KOPT-K1 (cell line): ENCODE measurements around the gene NXNL2.

Experiments used
- H3K27ac ChIP-seq: fragments of 200-600 bp; sonication (generic); 2 replicates; pipeline ENCODE4 v1.5.1; 2016; ENCODE audit warnings: antibody characterized with exemption, mild to moderate bottlenecking, low read depth, low read length; ENCODE audit not compliant: poor library complexity, severe bottlenecking
- H3K36me3 ChIP-seq: fragments of 200-600 bp; sonication (generic); 2 replicates; pipeline ENCODE4 v1.5.1; 2017; ENCODE audit warnings: antibody characterized with exemption, mild to moderate bottlenecking, low read length, moderate library complexity; ENCODE audit not compliant: insufficient read depth
- H3K9me3 ChIP-seq: fragments of 200-600 bp; sonication (generic); 2 replicates; pipeline ENCODE4 v1.5.1; 2017; ENCODE audit warnings: antibody characterized with exemption, low read length, mild to moderate bottlenecking; ENCODE audit not compliant: insufficient read depth, poor library complexity, severe bottlenecking

NXNL2 gene

GRCh38 chr9:88540251-88540763 is 5.3 kb downstream of the NXNL2 start:
- H3K27ac ChIP-seq: no peak overlapping the region
- no peaks in the 10 kb centered on the region for H3K9me3 ChIP-seq
- no peaks in the 10 kb centered on the region for H3K36me3 ChIP-seq

GRCh38 chr9:88544245-88544644 is 9.3 kb downstream of the NXNL2 start:
- no peaks in the 10 kb centered on the region for H3K36me3 ChIP-seq
- no peak overlapping the region for H3K27ac ChIP-seq
- no peaks in the 10 kb centered on the region for H3K9me3 ChIP-seq

GRCh38 chr9:88551546-88552137 is 16.7 kb downstream of the NXNL2 start:
- no peak overlapping the region for H3K27ac ChIP-seq
- H3K36me3 ChIP-seq: no peaks in the 10 kb centered on the region
- H3K9me3 ChIP-seq: no peaks in the 10 kb centered on the region

- Histone ChIP-seq H3K36me3 (no peaks in the 10 kb centered on the region), H3K27ac (no peak overlapping the region), H3K9me3 (no peaks in the 10 kb centered on the region)
These were observed 18.4 kb downstream of the NXNL2 start for GRCh38 chr9:88553350-88553749.

GRCh38 chr9:88555268-88555980 is 20.4 kb downstream of the NXNL2 start:
- no peaks in the 10 kb centered on the region for H3K9me3 ChIP-seq
- no peak overlapping the region for H3K27ac ChIP-seq
- H3K36me3 ChIP-seq: no peaks in the 10 kb centered on the region

GRCh38 chr9:88559661-88560060 is 24.7 kb downstream of the NXNL2 start:
- Histone ChIP-seq H3K36me3 (no peaks in the 10 kb centered on the region), H3K27ac (no peak overlapping the region), H3K9me3 (no peaks in the 10 kb centered on the region)

GRCh38 chr9:88567870-88568269 is 32.9 kb downstream of the NXNL2 start:
- Histone ChIP-seq H3K9me3 (no peaks in the 10 kb centered on the region), H3K36me3 (no peaks in the 10 kb centered on the region), H3K27ac (no peak overlapping the region)

- Histone ChIP-seq H3K36me3 (no peaks in the 10 kb centered on the region), H3K27ac (no peak overlapping the region), H3K9me3 (no peaks in the 10 kb centered on the region)
These were observed 36.4 kb downstream of the NXNL2 start for GRCh38 chr9:88571419-88571818.

GRCh38 chr9:88572684-88573083 is 37.7 kb downstream of the NXNL2 start:
- Histone ChIP-seq H3K36me3 (no peaks in the 10 kb centered on the region), H3K9me3 (no peaks in the 10 kb centered on the region), H3K27ac (no peak overlapping the region)

- no peaks in the 10 kb centered on the region for H3K9me3 ChIP-seq
- no peak overlapping the region for H3K27ac ChIP-seq
- no peaks in the 10 kb centered on the region for H3K36me3 ChIP-seq
These were observed 40.0 kb downstream of the NXNL2 start for GRCh38 chr9:88574953-88575352.

GRCh38 chr9:88577256-88578120 is 42.5 kb downstream of the NXNL2 start:
- no peak overlapping the region for H3K27ac ChIP-seq
- no peaks in the 10 kb centered on the region for H3K36me3 ChIP-seq
- no peaks in the 10 kb centered on the region for H3K9me3 ChIP-seq

GRCh38 chr9:88578121-88579049 is 43.4 kb downstream of the NXNL2 start:
- H3K27ac ChIP-seq: no peak overlapping the region
- H3K9me3 ChIP-seq: no peaks in the 10 kb centered on the region
- no peaks in the 10 kb centered on the region for H3K36me3 ChIP-seq

- no peak overlapping the region for H3K27ac ChIP-seq
- H3K36me3 ChIP-seq: no peaks in the 10 kb centered on the region
- H3K9me3 ChIP-seq: no peaks in the 10 kb centered on the region
These were observed 44.2 kb downstream of the NXNL2 start for GRCh38 chr9:88579050-88579715.

- Histone ChIP-seq H3K36me3 (no peaks in the 10 kb centered on the region), H3K27ac (no peak overlapping the region), H3K9me3 (no peaks in the 10 kb centered on the region)
These were observed 46.0 kb downstream of the NXNL2 start for GRCh38 chr9:88580961-88581360.
